GM12891 (cell line): ENCODE data around the gene IP6K1.

Source experiments
- PAX5 ChIP-seq: IDR thresholded peaks from 2 replicates; pipeline ENCODE4 v1.6.1; 2011; ENCODE audit warnings: low read length, moderate library complexity, mild to moderate bottlenecking; ENCODE audit not compliant: insufficient read depth, severe bottlenecking
- POLR2A ChIP-seq: IDR thresholded peaks from 2 replicates; pipeline ENCODE4 v1.6.1; 2011; ENCODE audit warnings: low read depth, low read length, control low read depth
- POLR2AphosphoS5 ChIP-seq: IDR thresholded peaks from 2 replicates; pipeline ENCODE4 v1.6.1; 2011; ENCODE audit warnings: low read depth, low read length, control low read depth
- POU2F2 ChIP-seq: IDR thresholded peaks from 2 replicates; pipeline ENCODE4 v1.6.1; 2011; ENCODE audit warnings: low read depth, mild to moderate bottlenecking, control low read depth, low read length, moderate library complexity
- SPI1 ChIP-seq: IDR thresholded peaks from 2 replicates; pipeline ENCODE4 v1.6.1; 2011; ENCODE audit warnings: low read depth, low read length, control low read depth
- TAF1 ChIP-seq: IDR thresholded peaks from 2 replicates; pipeline ENCODE4 v1.6.1; 2011; ENCODE audit warnings: low read depth, low read length, control low read depth

- TF ChIP-seq POLR2AphosphoS5, result no peak; the same call in 1 of the 2 replicates
- TF ChIP-seq POLR2A, result no peak
- no peak for TF ChIP-seq TAF1
- TF ChIP-seq POU2F2, result no peak
- TF ChIP-seq SPI1, result no peak
- no peak for TF ChIP-seq PAX5
Observed at GRCh38 chr3:49717211-49717958, 69.0 kb downstream of the IP6K1 start.
